ENCODE measurements around the gene RAD51B. TPM values are rescaled to one million over a fixed set of nuclear protein-coding genes. Genes with fewer than 3 reads are reported as not detected.
A peak's percentile ranks its signal among the peaks of the same experiment; 100 is the strongest.

Gene RAD51B
- total RNA-seq, 6 donors from 2014 or later = 10.6 to 63.9 (median 18.4) TPM

DNA sequence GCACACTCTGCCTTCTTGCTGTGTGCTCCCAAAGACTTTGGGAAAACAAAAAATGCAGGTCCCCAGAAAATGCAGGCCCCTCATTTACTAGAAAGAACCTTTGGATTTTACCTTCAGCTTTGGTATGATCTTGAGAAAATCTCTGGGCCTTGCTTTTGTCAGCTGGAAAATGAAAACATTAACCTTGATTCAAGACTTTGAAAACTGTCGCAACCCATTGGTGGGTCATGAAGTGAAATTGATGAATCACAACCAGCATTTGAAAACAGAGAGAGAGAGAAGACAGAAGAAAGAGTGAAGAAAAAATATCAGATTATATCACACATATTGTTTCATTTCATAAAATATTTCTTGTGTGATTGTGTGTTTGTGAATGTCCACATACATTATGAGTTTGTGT, 650.8 kb downstream of the RAD51B start:
- WGBS, 2 donors = 91 to 100% methylated on average over 1 of the region's 1 CpG
- TF ChIP-seq POLR2A (IDR thresholded peaks at IDR 0.05) (no peak), EP300 (IDR thresholded peaks at IDR 0.05) (no peak), POLR2AphosphoS5 (IDR thresholded peaks at IDR 0.05) (no peak), CTCF (IDR thresholded peaks at IDR 0.05) (no peak)

GRCh38 chr14:68471029-68471963, 651.7 kb downstream of the RAD51B start:
- ATAC-seq (ENCODE audit: low FRiP score in 2 of 2) (no peak), DNase-seq (no peak)
- H3K27me3 ChIP-seq = no peaks in the 10 kb centered on the region
- no peaks in the 10 kb centered on the region for H3K9me3 ChIP-seq
- peak overlapping the region in 1 of 4 donors; percentile 40 for H3K27ac ChIP-seq
- 84 to 87% methylated on average over 12 of the region's 12 CpGs for WGBS, 2 donors
- TF ChIP-seq POLR2A (IDR thresholded peaks at IDR 0.05) (no peak), EP300 (IDR thresholded peaks at IDR 0.05) (no peak), POLR2AphosphoS5 (IDR thresholded peaks at IDR 0.05) (no peak), CTCF (IDR thresholded peaks at IDR 0.05) (no peak)
- no peaks in the 10 kb centered on the region for H3K36me3 ChIP-seq
- no peak overlapping the region for H3K4me3 ChIP-seq
- peaks cover 23 to 33% (median 30%) of the 10 kb centered on the region in 4 donors for H3K4me1 ChIP-seq

More for the DNA sequence above, 650.8 kb downstream of the RAD51B start:
- Histone ChIP-seq H3K4me1 (peaks cover 27 to 34% (median 32%) of the 10 kb centered on the region in 4 donors), H3K27ac (peak overlapping the region in 1 of 4 donors; percentile 68), H3K4me3 (no peak overlapping the region), H3K36me3 (no peaks in the 10 kb centered on the region), H3K9me3 (no peaks in the 10 kb centered on the region), H3K27me3 (no peaks in the 10 kb centered on the region)
- DNase-seq (no peak), ATAC-seq (ENCODE audit: low FRiP score in 2 of 2) (no peak)

DNA sequence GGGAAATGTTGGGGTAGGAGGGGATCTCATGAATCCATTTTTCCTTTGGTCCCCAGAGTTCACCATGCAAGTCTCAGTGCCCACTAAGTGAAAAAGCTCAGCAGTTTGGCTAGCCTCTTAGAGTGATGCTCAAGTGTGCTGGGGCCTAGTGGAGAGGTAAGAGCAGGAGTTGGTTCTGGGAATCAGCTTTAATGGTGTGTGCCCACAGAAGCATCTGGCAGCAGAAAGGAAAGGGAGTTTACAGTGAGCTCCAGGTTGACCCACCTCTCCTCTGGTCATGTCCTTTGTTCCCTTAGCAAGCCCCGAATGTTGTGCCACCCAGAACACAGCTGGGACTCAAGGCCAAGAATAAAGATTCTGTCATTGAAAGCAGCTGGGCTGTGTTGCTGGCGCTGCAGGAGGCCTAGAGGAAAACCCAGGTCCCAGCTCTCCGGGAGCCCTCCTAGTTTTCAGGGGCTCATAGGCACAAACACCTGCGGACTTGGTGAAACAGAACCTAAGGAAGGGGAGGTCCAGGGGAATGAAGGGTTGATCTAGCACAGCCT, 652.5 kb downstream of the RAD51B start:
- Histone ChIP-seq H3K4me3 (no peak overlapping the region), H3K4me1 (peaks cover 20 to 26% (median 23%) of the 10 kb centered on the region in 4 donors), H3K9me3 (no peaks in the 10 kb centered on the region), H3K36me3 (no peaks in the 10 kb centered on the region), H3K27ac (no peak overlapping the region), H3K27me3 (no peaks in the 10 kb centered on the region)
- DNase-seq (no peak), ATAC-seq (ENCODE audit: low FRiP score in 2 of 2) (no peak)
- 86 to 94% methylated on average over 3 to 4 of the region's 4 CpGs for WGBS, 2 donors
- TF ChIP-seq CTCF (IDR thresholded peaks at IDR 0.05) (no peak), EP300 (IDR thresholded peaks at IDR 0.05) (no peak), POLR2A (IDR thresholded peaks at IDR 0.05) (no peak), POLR2AphosphoS5 (IDR thresholded peaks at IDR 0.05) (no peak)

DNA sequence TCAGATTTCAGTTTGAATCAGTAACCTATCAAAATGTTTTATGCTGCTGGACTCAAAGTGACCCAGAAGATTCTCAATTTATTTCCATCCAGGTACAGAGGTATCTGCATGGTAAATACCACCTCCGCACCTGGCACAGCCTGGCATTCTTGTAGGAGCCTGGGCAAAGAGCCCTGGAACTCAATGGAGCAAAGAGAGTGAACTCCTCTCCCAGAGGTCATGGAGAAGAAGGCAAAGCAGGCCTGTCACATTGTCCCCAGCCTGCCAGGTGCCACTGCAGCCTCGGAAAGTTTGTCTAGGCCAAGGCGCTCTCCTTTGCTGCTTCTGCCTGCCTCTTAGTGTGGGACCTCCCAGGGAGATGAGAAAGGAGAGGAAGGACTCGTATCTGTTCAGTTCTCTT, 653.5 kb downstream of the RAD51B start:
- DNase-seq (peak in 1 of 2 donors; percentile 46), ATAC-seq (ENCODE audit: low FRiP score in 2 of 2) (no peak)
- Histone ChIP-seq H3K27ac (peak overlapping the region in 1 of 4 donors; percentile 15), H3K4me1 (peaks cover 18 to 23% (median 18%) of the 10 kb centered on the region in 4 donors), H3K4me3 (no peak overlapping the region), H3K9me3 (no peaks in the 10 kb centered on the region), H3K27me3 (no peaks in the 10 kb centered on the region), H3K36me3 (no peaks in the 10 kb centered on the region)
- no peak for TF ChIP-seq EP300 (IDR thresholded peaks at IDR 0.05)
- TF ChIP-seq CTCF (IDR thresholded peaks at IDR 0.05) = no peak
- no peak for TF ChIP-seq POLR2A (IDR thresholded peaks at IDR 0.05)
- 83% methylated on average over 4 of the region's 4 CpGs for WGBS, 2 donors

Data from upper lobe of left lung (tissue), 6 donors.